ENCODE measurements around the gene PSTPIP2. TPM values are rescaled to one million over a fixed set of nuclear protein-coding genes. Genes with fewer than 3 reads are reported as not detected.

PSTPIP2 gene
- total and polyA plus RNA-seq, 11 donors: 0.65 to 15.0 (median 2.0) TPM

DNA sequence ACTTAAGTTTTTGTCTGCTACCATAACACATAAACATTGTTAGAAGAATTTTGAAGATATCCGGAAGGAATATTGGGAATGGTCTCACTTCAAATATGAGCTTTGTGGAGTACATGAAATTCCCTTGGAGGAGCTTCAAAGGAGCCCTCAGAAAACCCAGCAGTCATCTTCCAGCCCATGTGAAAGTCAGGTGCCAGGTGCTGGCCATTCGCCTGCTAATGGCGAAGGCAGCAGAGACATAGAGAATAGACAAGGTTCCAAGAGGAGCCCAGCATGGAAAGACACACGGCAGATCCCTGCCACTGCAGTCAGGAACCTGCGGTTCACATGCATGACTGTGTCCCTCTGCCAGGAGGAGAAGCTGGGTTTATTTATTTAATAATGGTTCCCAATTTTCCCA, 64.9 kb downstream of the PSTPIP2 start:
- intact Hi-C loops (cut with DNase I): no loop called here
- Histone ChIP-seq H3K27me3 (no peaks in the 10 kb centered on the region), H3K4me1 (peaks cover 0 to 29% (median 0%) of the 10 kb centered on the region in 12 donors), H3K27ac (no peak overlapping the region), H3K4me3 (no peak overlapping the region), H3K36me3 (no peaks in the 10 kb centered on the region), H3K9me3 (peaks cover 0 to 6% (median 0%) of the 10 kb centered on the region in 12 donors)
- TF ChIP-seq POLR2A (IDR thresholded peaks at IDR 0.05): no peak
- TF ChIP-seq, protein P1, sequence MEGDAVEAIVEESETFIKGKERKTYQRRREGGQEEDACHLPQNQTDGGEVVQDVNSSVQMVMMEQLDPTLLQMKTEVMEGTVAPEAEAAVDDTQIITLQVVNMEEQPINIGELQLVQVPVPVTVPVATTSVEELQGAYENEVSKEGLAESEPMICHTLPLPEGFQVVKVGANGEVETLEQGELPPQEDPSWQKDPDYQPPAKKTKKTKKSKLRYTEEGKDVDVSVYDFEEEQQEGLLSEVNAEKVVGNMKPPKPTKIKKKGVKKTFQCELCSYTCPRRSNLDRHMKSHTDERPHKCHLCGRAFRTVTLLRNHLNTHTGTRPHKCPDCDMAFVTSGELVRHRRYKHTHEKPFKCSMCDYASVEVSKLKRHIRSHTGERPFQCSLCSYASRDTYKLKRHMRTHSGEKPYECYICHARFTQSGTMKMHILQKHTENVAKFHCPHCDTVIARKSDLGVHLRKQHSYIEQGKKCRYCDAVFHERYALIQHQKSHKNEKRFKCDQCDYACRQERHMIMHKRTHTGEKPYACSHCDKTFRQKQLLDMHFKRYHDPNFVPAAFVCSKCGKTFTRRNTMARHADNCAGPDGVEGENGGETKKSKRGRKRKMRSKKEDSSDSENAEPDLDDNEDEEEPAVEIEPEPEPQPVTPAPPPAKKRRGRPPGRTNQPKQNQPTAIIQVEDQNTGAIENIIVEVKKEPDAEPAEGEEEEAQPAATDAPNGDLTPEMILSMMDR (IDR thresholded peaks at IDR 0.05): no peak
- no peak for ATAC-seq
- WGBS, 4 donors: 90 to 99% (median 93%) methylated on average over 5 of the region's 5 CpGs
- DNase-seq: no peak

GRCh38 chr18:46002934-46003333, 69.1 kb downstream of the PSTPIP2 start:
- Histone ChIP-seq H3K27me3 (no peaks in the 10 kb centered on the region), H3K4me1 (peaks cover 0 to 20% (median 0%) of the 10 kb centered on the region in 12 donors), H3K4me3 (no peak overlapping the region), H3K36me3 (peaks cover 0 to 7% (median 0%) of the 10 kb centered on the region in 9 donors), H3K9me3 (peaks cover 0 to 12% (median 0%) of the 10 kb centered on the region in 12 donors), H3K27ac (no peak overlapping the region)
- ATAC-seq (no peak), DNase-seq (no peak)
- TF ChIP-seq, protein P1 (IDR thresholded peaks at IDR 0.05): no peak
- no peak for TF ChIP-seq POLR2A (IDR thresholded peaks at IDR 0.05)
- 98 to 100% (median 100%) methylated on average over 1 of the region's 1 CpG for WGBS, 4 donors
- intact Hi-C loops (cut with DNase I): no loop called here

GRCh38 chr18:46001892-46002291, 70.2 kb downstream of the PSTPIP2 start:
- Histone ChIP-seq H3K4me1 (peaks cover 0 to 23% (median 0%) of the 10 kb centered on the region in 12 donors), H3K9me3 (peaks cover 0 to 12% (median 0%) of the 10 kb centered on the region in 12 donors), H3K4me3 (no peak overlapping the region), H3K27me3 (no peaks in the 10 kb centered on the region), H3K36me3 (peaks cover 0 to 7% (median 0%) of the 10 kb centered on the region in 9 donors), H3K27ac (no peak overlapping the region)
- intact Hi-C loops (cut with DNase I): no loop called here
- DNase-seq (no peak), ATAC-seq (no peak)
- 91 to 97% (median 95%) methylated on average over 2 of the region's 2 CpGs for WGBS, 4 donors
- TF ChIP-seq, protein P1 (IDR thresholded peaks at IDR 0.05): no peak

- no peak for ATAC-seq
- Histone ChIP-seq H3K27ac (no peak overlapping the region), H3K4me3 (no peak overlapping the region), H3K9me3 (peaks cover 0 to 12% (median 0%) of the 10 kb centered on the region in 12 donors), H3K27me3 (no peaks in the 10 kb centered on the region), H3K4me1 (peaks cover 0 to 23% (median 0%) of the 10 kb centered on the region in 12 donors), H3K36me3 (peaks cover 0 to 12% (median 0%) of the 10 kb centered on the region in 9 donors)
- intact Hi-C loops (cut with DNase I): no loop called here
- DNase-seq: no peak
- TF ChIP-seq, protein P1 (IDR thresholded peaks at IDR 0.05): no peak
- TF ChIP-seq POLR2A (IDR thresholded peaks at IDR 0.05): no peak
- 77 to 87% (median 81%) methylated on average over 1 of the region's 1 CpG for WGBS, 4 donors
These were observed 71.0 kb downstream of the PSTPIP2 start for GRCh38 chr18:46001074-46001473.

All from heart left ventricle (tissue), 16 donors.